H1 (cell line): ENCODE results near the gene PPP1R14C. TPM values are rescaled to one million over a fixed set of nuclear protein-coding genes. Genes with fewer than 3 reads are reported as not detected.

Source experiments
- CREB1 ChIP-seq: IDR thresholded peaks from 2 replicates; pipeline ENCODE4 v1.6.1; 2012; ENCODE audit warnings: inconsistent platforms
- CTBP2 ChIP-seq: IDR thresholded peaks from 2 replicates; pipeline ENCODE4 v1.7.0; 2011; ENCODE audit warnings: borderline replicate concordance, mild to moderate bottlenecking, moderate library complexity, mixed read lengths, low read length; ENCODE audit not compliant: insufficient read depth, insufficient read length
- JUND ChIP-seq: IDR thresholded peaks from 2 replicates; pipeline ENCODE4 v1.6.1; 2011; ENCODE audit warnings: mild to moderate bottlenecking, improper control_type of control experiment, low read length
- RAD21 ChIP-seq, 2 experiments: IDR thresholded peaks in 1 of 2; conservative IDR thresholded peaks in 1 of 2; 2 replicates each; pipeline ENCODE4 v1.6.1; 2011; ENCODE audit warnings: low read depth in 2 of 2, low read length in 2 of 2, improper control_type of control experiment in 1 of 2, inconsistent platforms in 1 of 2, mild to moderate bottlenecking in 1 of 2, moderate library complexity in 1 of 2
- SAP30 ChIP-seq: fragments of 300-600 bp; sonication (generic); IDR thresholded peaks from 2 replicates; pipeline ENCODE4 v1.7.1; 2012; ENCODE audit warnings: low read length, moderate library complexity, mild to moderate bottlenecking, inconsistent platforms; ENCODE audit not compliant: insufficient read depth, insufficient replicate concordance
- SP4 ChIP-seq: IDR thresholded peaks from 2 replicates; pipeline ENCODE4 v1.6.1; 2012; ENCODE audit warnings: low read length, inconsistent platforms
- polyA plus RNA-seq, 7 experiments: library from polyadenylated mRNA; depleted of rRNA in 3 of 7; stranded (reverse) in 5 of 7; unstranded in 2 of 7; fragments of >200 nt in 5 of 7; fragments of 200-250 nt in 2 of 7; gene quantifications; 1 replicate in 5 of 7; 2 replicates in 1 of 7; 4 replicates in 1 of 7; pipeline versions ENCODE4 v1.2.1 to v1.2.3, GENCODE V29; 2011 to 2013; ENCODE audit warnings: missing spikeins in 2 of 7, mixed read lengths in 2 of 7
- total RNA-seq: library from RNA; stranded (reverse); fragmentation: NEBNext Ultra II Directional; extraction: Animal tissue kit (Norgen Biotek cat#: 25700); gene quantifications from 2 replicates; pipeline ENCODE4 v1.2.1, GENCODE V29; 2021
- TF ChIP-seq, protein P1 (sequence below): fragments of 300-600 bp; sonication (generic); IDR thresholded peaks from 2 replicates; pipeline ENCODE4 v1.7.1; 2012; ENCODE audit warnings: low read length, moderate library complexity, mild to moderate bottlenecking, inconsistent platforms; ENCODE audit not compliant: insufficient replicate concordance
- TF ChIP-seq, protein P2 (sequence below): IDR thresholded peaks from 2 replicates; pipeline ENCODE4 v1.6.1; 2012; ENCODE audit warnings: inconsistent platforms
- TF ChIP-seq, protein P3 (sequence below): IDR thresholded peaks from 2 replicates; pipeline ENCODE4 v1.6.1; 2012; ENCODE audit warnings: low read length, inconsistent platforms

The PPP1R14C gene
- total and polyA plus RNA-seq, 2 of the 8 experiments (the other 6 are each of a cell fraction or from before 2014, with no cell fraction given) = 0.30 to 0.61 TPM

DNA sequence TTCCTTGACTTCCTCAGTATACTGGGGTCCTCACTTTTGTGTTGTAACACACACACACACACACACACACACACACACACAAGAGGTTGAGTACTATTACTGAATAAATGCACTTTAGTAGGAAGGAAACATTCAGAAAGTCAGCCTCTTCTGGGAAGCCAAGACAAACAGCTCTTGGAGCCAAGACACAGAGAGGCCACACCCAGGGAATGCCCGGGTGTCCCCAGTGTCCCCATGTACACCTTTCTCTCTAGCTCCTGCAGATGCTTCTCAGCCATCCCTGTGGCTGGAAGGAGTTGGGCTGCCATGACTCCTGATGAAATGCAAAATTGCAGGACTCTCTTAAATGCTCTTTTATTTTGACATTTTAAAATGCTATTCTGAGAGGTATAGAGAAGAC is 70.5 kb downstream of the PPP1R14C start (continued):
- TF ChIP-seq, protein P1, sequence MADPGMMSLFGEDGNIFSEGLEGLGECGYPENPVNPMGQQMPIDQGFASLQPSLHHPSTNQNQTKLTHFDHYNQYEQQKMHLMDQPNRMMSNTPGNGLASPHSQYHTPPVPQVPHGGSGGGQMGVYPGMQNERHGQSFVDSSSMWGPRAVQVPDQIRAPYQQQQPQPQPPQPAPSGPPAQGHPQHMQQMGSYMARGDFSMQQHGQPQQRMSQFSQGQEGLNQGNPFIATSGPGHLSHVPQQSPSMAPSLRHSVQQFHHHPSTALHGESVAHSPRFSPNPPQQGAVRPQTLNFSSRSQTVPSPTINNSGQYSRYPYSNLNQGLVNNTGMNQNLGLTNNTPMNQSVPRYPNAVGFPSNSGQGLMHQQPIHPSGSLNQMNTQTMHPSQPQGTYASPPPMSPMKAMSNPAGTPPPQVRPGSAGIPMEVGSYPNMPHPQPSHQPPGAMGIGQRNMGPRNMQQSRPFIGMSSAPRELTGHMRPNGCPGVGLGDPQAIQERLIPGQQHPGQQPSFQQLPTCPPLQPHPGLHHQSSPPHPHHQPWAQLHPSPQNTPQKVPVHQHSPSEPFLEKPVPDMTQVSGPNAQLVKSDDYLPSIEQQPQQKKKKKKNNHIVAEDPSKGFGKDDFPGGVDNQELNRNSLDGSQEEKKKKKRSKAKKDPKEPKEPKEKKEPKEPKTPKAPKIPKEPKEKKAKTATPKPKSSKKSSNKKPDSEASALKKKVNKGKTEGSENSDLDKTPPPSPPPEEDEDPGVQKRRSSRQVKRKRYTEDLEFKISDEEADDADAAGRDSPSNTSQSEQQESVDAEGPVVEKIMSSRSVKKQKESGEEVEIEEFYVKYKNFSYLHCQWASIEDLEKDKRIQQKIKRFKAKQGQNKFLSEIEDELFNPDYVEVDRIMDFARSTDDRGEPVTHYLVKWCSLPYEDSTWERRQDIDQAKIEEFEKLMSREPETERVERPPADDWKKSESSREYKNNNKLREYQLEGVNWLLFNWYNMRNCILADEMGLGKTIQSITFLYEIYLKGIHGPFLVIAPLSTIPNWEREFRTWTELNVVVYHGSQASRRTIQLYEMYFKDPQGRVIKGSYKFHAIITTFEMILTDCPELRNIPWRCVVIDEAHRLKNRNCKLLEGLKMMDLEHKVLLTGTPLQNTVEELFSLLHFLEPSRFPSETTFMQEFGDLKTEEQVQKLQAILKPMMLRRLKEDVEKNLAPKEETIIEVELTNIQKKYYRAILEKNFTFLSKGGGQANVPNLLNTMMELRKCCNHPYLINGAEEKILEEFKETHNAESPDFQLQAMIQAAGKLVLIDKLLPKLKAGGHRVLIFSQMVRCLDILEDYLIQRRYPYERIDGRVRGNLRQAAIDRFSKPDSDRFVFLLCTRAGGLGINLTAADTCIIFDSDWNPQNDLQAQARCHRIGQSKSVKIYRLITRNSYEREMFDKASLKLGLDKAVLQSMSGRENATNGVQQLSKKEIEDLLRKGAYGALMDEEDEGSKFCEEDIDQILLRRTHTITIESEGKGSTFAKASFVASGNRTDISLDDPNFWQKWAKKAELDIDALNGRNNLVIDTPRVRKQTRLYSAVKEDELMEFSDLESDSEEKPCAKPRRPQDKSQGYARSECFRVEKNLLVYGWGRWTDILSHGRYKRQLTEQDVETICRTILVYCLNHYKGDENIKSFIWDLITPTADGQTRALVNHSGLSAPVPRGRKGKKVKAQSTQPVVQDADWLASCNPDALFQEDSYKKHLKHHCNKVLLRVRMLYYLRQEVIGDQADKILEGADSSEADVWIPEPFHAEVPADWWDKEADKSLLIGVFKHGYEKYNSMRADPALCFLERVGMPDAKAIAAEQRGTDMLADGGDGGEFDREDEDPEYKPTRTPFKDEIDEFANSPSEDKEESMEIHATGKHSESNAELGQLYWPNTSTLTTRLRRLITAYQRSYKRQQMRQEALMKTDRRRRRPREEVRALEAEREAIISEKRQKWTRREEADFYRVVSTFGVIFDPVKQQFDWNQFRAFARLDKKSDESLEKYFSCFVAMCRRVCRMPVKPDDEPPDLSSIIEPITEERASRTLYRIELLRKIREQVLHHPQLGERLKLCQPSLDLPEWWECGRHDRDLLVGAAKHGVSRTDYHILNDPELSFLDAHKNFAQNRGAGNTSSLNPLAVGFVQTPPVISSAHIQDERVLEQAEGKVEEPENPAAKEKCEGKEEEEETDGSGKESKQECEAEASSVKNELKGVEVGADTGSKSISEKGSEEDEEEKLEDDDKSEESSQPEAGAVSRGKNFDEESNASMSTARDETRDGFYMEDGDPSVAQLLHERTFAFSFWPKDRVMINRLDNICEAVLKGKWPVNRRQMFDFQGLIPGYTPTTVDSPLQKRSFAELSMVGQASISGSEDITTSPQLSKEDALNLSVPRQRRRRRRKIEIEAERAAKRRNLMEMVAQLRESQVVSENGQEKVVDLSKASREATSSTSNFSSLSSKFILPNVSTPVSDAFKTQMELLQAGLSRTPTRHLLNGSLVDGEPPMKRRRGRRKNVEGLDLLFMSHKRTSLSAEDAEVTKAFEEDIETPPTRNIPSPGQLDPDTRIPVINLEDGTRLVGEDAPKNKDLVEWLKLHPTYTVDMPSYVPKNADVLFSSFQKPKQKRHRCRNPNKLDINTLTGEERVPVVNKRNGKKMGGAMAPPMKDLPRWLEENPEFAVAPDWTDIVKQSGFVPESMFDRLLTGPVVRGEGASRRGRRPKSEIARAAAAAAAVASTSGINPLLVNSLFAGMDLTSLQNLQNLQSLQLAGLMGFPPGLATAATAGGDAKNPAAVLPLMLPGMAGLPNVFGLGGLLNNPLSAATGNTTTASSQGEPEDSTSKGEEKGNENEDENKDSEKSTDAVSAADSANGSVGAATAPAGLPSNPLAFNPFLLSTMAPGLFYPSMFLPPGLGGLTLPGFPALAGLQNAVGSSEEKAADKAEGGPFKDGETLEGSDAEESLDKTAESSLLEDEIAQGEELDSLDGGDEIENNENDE = no peak
- TF ChIP-seq CREB1 (no peak), SAP30 (no peak), CTBP2 (no peak), SP4 (no peak), JUND (no peak), RAD21 (IDR thresholded peaks at IDR 0.05 in 1 of 2, conservative IDR thresholded peaks at IDR 0.05 in 1 of 2; ENCODE audit: low read depth in 2 of 2, low read length in 2 of 2) (no peak)
- TF ChIP-seq, protein P2, sequence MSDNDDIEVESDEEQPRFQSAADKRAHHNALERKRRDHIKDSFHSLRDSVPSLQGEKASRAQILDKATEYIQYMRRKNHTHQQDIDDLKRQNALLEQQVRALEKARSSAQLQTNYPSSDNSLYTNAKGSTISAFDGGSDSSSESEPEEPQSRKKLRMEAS = no peak
- TF ChIP-seq, protein P3, sequence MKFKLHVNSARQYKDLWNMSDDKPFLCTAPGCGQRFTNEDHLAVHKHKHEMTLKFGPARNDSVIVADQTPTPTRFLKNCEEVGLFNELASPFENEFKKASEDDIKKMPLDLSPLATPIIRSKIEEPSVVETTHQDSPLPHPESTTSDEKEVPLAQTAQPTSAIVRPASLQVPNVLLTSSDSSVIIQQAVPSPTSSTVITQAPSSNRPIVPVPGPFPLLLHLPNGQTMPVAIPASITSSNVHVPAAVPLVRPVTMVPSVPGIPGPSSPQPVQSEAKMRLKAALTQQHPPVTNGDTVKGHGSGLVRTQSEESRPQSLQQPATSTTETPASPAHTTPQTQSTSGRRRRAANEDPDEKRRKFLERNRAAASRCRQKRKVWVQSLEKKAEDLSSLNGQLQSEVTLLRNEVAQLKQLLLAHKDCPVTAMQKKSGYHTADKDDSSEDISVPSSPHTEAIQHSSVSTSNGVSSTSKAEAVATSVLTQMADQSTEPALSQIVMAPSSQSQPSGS = no peak
- TF ChIP-seq, all 59 proteins: peak for 0
